ENCODE results near the gene SPG7.

The SPG7 gene

GRCh38 chr16:89556750-89557689 lies 48.8 kb downstream of the SPG7 start:
- peak; percentile 84 to 99 (median 94) for DNase-seq
- intact Hi-C loops (cut with DNase I), result loop anchor here (5.0 to 10.0 kb wide), 3 partner anchors 50 to 222 kb away; partner anchors contain the start of genes ANKRD11 and SPG7

DNA sequence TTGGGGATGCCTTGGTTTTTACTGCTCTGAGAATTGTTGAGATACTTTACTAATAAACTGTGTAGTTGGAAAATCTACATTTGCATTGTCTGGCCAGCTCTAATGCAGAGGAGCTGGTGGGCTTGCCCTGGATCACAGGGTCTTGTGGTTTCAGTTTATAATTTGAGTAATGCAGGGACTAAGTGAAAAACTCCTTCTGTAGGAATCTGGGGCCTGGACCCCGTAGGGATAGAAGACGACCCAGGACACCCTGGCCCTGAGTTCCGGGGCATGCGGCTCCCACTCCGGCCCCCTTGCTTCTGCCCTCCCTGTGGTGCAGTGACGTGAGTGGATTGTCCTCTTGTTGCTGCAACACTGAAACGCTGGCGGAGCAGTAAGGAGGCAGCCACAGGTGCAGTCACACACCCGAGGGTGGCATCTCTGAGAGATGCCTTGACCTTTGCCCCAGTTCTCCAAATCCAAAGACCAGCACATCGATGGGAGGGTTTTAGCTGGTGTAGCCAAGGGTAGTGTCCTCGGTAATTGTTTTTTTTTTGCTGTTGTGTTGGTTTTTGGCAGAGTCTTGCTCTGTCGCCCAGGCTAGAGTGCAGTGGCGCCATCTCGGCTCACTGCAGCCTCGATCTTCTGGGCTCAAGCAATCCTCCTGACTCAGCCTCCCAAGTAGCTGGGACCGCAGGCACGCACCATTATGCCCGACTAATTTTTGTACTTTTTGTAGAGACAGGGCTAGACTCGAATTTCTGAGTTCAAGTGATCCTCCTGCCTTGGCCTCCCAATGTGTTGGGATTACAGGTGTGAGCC lies 49.7 kb downstream of the SPG7 start:
- no peak for DNase-seq
- intact Hi-C loops (cut with DNase I), result loop anchor here (5.0 to 10.0 kb wide), 3 partner anchors 51 to 223 kb away; partner anchors contain the start of genes ANKRD11 and SPG7

DNA sequence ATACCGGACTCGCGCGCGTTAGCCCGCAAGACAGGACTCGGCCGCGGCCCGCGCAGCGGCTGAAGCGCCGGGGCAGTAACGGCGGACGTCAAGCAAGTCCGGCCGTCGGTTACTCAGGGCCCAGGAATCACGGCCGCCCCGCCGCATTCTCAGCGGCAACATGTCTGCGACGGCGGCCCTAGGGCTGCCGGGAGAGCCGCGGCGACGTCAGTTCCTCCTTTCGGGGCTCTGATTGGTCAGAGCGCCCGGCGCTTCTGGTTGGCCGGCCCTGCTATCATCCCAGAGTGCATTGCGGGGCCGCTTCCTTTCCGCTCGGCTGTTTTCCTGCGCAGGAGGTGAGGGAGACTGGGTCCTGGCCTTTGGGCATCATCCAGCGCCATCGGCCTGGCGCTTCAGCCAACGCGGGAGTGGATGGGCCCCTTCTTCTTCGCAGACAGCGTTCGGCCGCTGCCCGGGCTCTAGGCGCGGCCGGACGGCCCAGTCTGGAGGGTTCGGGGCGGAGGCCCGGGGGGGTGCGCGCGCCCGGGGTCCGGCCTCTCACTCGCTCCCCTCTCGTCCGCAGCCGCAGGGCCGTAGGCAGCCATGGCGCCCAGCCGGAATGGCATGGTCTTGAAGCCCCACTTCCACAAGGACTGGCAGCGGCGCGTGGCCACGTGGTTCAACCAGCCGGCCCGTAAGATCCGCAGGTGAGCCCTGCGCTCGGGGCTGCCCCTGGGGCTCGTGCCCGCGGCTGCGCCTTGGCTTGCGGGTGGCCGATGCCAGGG lies 52.4 kb downstream of the SPG7 start, which contains the start of gene RPL13:
Gene RPL13 (plus strand): TSS at position 305 of the 764 bp plus-strand sequence. CDS start 278 bp downstream, at position 583.
- peak; percentile 90 to 98 (median 96) for DNase-seq
- intact Hi-C loops (cut with DNase I), result loop anchor here (10.0 kb wide), 1 partner anchor 124 kb away; the partner anchor contains the start of gene CDK10

DNA sequence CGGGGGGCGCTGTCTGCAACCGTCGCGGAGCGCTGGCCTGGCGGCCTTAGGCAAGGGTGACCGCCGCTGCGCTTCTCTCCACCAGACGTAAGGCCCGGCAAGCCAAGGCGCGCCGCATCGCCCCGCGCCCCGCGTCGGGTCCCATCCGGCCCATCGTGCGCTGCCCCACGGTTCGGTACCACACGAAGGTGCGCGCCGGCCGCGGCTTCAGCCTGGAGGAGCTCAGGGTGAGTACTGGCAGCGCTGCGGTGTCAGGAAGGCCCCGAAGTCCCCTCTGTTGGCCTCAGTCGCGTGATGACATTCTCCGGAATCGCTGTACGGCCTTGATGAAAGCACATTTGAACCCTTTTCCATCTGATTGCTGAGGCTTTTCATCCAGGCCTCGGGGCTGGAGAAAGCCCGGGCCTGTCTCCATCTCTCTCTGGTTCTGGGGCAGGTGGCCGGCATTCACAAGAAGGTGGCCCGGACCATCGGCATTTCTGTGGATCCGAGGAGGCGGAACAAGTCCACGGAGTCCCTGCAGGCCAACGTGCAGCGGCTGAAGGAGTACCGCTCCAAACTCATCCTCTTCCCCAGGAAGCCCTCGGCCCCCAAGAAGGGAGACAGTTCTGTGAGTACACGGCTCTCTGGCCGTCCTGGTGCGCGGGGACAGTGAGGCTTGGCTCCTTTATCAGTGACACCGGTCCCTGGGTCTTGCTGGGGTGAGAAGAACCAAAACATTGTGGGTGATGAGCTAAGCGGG lies 53.1 kb downstream of the SPG7 start:
- intact Hi-C loops (cut with DNase I), result loop anchor here (10.0 kb wide), 1 partner anchor 123 kb away; the partner anchor contains the start of gene CDK10
- peak in 1 of 42 donors; percentile 6 for DNase-seq

- intact Hi-C loops (cut with DNase I), result loop anchor here (10.0 kb wide), 1 partner anchor 123 kb away; the partner anchor contains the start of gene CDK10
- DNase-seq, result no peak
Measured at GRCh38 chr16:89561884-89562599, 53.8 kb downstream of the SPG7 start.

DNA sequence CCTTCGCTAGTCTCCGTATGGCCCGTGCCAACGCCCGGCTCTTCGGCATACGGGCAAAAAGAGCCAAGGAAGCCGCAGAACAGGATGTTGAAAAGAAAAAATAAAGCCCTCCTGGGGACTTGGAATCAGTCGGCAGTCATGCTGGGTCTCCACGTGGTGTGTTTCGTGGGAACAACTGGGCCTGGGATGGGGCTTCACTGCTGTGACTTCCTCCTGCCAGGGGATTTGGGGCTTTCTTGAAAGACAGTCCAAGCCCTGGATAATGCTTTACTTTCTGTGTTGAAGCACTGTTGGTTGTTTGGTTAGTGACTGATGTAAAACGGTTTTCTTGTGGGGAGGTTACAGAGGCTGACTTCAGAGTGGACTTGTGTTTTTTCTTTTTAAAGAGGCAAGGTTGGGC lies 54.7 kb downstream of the SPG7 start:
- peak in 2 of 42 donors; percentile 24 to 33 for DNase-seq
- intact Hi-C loops (cut with DNase I), result loop anchor here (10.0 kb wide), 1 partner anchor 122 kb away; the partner anchor contains the start of gene CDK10

- DNase-seq, result no peak
- intact Hi-C loops (cut with DNase I), result loop anchor here (10.0 kb wide), 1 partner anchor 121 kb away; the partner anchor contains the start of gene CDK10
Measured at GRCh38 chr16:89563639-89564392, 55.6 kb downstream of the SPG7 start.

DNA sequence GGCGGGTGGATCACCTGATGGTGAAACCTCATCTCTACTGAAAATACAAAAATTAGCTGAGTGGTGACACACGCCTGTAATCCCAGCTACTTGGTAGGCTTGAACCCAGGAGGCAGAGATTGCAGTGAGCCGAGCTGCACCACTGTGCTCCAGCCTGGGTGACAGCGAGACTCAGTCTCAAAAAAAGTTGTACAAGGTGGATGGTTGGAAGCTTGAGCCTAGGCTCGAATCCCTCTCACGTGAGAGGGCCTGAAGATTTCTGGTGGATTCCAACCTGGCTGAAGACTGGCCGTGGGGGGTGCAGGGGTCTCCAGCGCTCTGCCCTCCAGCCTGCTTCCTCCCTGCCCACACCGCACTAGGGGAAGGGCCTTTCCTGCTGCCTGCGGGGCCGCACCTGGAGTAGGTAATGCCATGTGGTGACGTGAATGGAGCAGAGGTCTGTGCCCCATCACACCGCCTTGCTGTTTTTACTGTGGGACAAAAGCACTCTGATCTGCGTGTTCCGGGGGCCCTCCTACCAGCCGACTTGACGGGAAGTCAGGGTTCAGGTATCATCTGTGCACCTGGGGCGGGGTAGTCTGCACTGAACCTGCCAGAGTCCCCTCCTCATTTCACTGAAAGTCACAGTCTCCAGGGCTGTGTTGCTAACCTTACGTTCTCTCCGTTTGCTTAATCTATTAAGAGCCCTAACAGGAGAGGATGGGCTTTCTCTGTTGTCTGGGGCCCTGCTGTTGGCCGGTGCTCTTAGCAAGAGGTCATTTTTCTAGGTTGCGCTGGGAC lies 56.5 kb downstream of the SPG7 start:
- intact Hi-C loops (cut with DNase I), result loop anchor here (10.0 kb wide), 1 partner anchor 120 kb away; the partner anchor contains the start of gene CDK10
- DNase-seq, result peak in 1 of 42 donors; percentile 36

DNA sequence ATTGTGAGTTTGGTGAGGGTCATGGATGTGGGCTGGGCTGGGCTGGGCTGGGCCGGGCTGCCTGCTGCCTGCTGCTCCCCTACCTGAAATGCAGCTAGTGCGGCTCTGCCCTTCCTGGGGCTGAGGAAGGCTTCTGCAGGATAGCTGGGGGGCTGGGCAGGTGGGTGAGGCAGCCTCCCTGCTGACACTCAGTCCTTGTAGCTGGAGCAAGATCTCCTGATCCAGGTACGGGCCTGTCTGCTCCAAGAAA lies 57.0 kb downstream of the SPG7 start:
- DNase-seq, result no peak
- intact Hi-C loops (cut with DNase I), result loop anchor here (10.0 kb wide), 1 partner anchor 120 kb away; the partner anchor contains the start of gene CDK10

DNA sequence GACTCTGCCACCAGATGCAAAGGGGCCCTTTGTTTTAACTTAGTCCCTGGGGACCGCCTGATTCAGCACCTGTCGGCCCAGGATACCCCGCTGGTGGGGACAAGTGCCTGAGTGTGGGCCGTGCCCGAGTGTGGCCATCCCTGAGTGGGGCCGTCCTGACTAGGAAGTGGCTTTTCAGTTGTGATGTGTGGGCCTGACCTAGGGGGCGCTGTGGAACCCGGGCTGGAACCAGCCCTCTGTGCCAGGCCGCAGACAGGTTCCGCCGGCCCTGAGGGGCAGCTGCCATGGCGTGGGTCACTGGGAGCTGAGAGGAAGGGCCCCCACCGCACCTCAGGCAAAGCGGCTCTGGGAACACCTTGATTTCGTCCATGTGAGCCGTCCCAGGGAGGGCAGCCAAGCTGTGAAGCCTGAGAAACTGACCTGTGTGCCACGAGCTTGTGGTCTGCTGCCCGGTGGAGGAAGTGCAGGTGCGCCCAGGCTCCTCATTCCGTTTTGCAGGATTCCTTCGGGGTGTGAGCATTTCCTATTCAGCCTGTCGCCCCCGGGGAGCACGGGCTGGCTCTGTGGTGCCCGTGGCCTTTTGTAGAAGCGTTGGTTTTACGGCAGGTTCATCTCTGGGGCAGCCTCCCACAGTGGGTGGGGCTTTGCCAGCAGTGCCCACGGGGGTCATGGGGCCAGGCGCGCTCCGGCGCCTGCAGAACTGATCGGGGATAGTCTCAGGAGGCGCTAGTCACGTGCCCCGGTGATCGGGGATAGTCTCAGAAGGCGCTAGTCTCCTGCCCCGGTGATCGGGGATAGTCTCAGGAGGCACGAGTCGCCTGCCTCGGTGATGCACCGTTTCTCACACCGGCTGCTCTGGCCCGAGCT lies 57.5 kb downstream of the SPG7 start:
- intact Hi-C loops (cut with DNase I), result loop anchor here (10.0 kb wide), 1 partner anchor 119 kb away; the partner anchor contains the start of gene CDK10
- peak in 41 of 42 donors; percentile 28 to 78 (median 55) for DNase-seq

DNA sequence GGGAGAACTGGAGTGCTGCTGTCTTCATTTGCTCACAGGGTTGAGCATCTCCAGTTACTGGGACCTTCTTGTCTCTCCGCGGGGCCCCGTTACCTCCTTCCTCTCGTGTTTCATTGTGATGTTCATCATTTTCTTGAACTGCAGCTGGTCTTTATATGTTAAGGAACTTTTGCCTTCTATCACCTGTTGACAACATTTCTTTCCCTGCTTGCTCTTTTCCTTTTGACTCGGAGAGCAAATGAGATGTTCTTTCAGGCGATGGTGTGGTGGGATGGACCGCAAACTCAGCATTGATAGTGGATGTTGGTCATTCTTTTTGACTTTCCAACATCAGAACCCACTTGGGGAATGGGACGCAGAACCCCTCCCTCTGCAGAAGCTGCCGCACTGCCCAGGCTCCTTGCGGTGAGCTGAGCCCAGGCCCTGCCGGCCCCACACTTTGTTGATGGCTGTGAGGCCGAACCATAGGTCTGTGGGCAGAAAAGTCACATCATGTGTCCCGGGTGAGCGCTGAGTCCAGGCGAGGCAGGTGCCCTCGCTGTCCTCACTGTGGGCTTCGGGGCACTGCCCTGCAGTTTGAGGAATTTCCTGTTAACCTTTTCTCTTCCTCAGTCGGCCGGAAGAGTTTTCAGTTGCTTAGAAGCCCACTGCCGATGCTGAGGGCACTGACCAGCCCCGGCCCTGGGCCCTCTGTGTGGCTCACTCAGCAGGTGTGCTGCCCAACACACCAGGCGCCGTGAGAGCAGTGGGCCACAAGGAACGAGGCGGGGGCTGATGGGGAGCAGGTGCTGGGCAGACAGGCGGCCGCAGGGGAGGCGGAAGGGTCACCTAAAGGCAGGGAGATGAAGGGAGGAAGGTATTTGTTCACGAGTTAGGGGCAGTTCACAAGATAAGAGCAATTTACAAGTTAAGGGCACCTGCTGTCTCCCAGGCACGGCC lies 59.7 kb downstream of the SPG7 start:
- no peak for DNase-seq
- intact Hi-C loops (cut with DNase I), result loop anchor here (10.0 kb wide), 1 partner anchor 117 kb away; the partner anchor contains the start of gene CDK10

- no peak for DNase-seq
- intact Hi-C loops (cut with DNase I), result loop anchor here (10.0 kb wide), 1 partner anchor 115 kb away; the partner anchor contains the start of gene CDK10
Measured at GRCh38 chr16:89569506-89570341, 61.5 kb downstream of the SPG7 start.
